ENCODE data around the gene FRMPD1.
A peak's percentile ranks its signal among the peaks of the same experiment; 100 is the strongest.

DNA sequence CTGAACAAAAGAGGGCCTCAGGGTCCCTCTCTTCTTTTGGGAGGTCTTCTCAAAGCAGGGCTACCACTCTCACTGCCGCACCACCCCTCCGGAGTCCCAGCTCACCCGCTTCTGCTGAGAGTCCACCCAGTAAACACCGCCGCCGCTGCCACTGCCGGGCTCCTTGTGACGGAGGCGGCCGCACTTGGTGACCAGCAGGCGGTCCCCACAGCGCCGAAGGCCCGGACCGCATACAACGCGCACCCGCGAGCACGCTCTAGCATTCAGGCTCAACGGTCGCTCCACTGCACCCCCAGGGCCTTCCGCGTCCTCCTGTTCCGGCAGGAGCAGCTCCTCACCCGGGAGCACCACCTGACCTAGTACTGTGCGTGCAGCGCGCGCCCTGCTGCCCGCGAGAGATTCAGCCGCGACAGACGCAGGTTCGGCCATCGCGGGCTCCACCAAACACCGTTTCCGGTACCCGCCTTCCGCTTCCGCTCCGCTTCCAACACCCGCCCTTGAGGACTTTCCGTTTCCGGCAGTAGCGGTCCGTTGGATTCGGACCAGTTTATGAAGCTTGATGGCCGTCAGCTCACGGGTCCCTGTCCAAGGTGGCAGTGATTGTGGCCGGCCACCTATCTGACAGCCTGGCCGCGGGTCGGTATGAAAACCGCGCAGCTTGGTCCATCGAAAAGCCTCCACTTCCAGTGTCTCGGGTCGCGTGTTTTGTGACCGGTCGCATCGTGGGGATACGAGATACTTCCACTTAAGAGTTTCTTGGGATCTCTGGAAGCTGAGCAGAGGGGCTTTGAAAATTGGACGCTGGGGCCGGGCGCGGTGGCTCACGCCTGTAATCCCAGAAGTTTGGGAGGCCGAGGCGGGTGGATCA, 134.1 kb downstream of the FRMPD1 start, which contains the start of gene EXOSC3:
- TF ChIP-seq, protein P1, sequence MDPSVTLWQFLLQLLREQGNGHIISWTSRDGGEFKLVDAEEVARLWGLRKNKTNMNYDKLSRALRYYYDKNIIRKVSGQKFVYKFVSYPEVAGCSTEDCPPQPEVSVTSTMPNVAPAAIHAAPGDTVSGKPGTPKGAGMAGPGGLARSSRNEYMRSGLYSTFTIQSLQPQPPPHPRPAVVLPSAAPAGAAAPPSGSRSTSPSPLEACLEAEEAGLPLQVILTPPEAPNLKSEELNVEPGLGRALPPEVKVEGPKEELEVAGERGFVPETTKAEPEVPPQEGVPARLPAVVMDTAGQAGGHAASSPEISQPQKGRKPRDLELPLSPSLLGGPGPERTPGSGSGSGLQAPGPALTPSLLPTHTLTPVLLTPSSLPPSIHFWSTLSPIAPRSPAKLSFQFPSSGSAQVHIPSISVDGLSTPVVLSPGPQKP (IDR thresholded peaks at IDR 0.05; ENCODE audit: borderline replicate concordance, low read depth, low read length): no peak
- peak; percentile 26; the same call in 1 of the 2 replicates for TF ChIP-seq MXI1 (IDR thresholded peaks at IDR 0.05; ENCODE audit: borderline replicate concordance, low read depth, low read length)

All from IMR-90 (cell line).